Upper lobe of left lung (tissue), 4 donors: ENCODE measurements around the gene CARMIL1.

Experiments
- CTCF ChIP-seq, 6 experiments: fragments of 450-650 bp in 4 of 6; fragments of 200-600 bp in 2 of 6; sonication (generic) in 2 of 6; IDR thresholded peaks; one replicate each; pipeline ENCODE4 v1.5.1; 2016 to 2019; ENCODE audit warnings: antibody characterized with exemption in 6 of 6
- POLR2A ChIP-seq, 4 donors: fragments of 450-650 bp; IDR thresholded peaks; one replicate each; pipeline ENCODE4 v1.5.1; 2016 to 2017; ENCODE audit warnings: antibody characterized with exemption in 4 of 4, mild to moderate bottlenecking in 2 of 4

GRCh38 chr6:25556516-25556915, 277.3 kb downstream of the CARMIL1 start:
- TF ChIP-seq CTCF (IDR thresholded peaks at IDR 0.05) (peak; percentile 36 to 62 (median 57)), POLR2A (IDR thresholded peaks at IDR 0.05) (no peak)
